Stomach (tissue), 9 donors: ENCODE results near the gene SDHAF2. TPM values are rescaled to one million over a fixed set of nuclear protein-coding genes. Genes with fewer than 3 reads are reported as not detected.
"Not testable (repeated sequence)": the region's sequence is repeated elsewhere in the genome, so short reads cannot be mapped to it uniquely, and the experiment has no call there.

ENCODE experiments used
- DNase-seq, 2 donors: peaks; one replicate each; pipeline versions ENCODE4 v3.0.0 to v3.0.0-alpha.2; 2013 to 2019
- H3K27ac ChIP-seq, 5 donors: fragments of 200-600 bp in 4 of 5; sonication (generic) in 4 of 5; one replicate each; pipeline ENCODE4 v1.5.1; 2013 to 2019; ENCODE audit warnings: mild to moderate bottlenecking in 1 of 5, moderate library complexity in 1 of 5
- H3K27me3 ChIP-seq, 3 donors: fragments of 200-600 bp; sonication (generic); one replicate each; pipeline ENCODE4 v1.5.1; 2017 to 2019; ENCODE audit warnings: mixed run types in 1 of 3
- H3K36me3 ChIP-seq, 4 donors: fragments of 200-600 bp; sonication (generic); 1 replicate in 3 of 4; 2 replicates in 1 of 4; pipeline ENCODE4 v1.5.1; 2016 to 2019
- H3K4me1 ChIP-seq, 4 donors: fragments of 200-600 bp; sonication (generic); one replicate each; pipeline ENCODE4 v1.5.1; 2016 to 2019
- H3K4me3 ChIP-seq, 4 donors: fragments of 200-600 bp; sonication (generic) in 3 of 4; one replicate each; pipeline ENCODE4 v1.5.1; 2016 to 2019; ENCODE audit warnings: mild to moderate bottlenecking in 1 of 4
- H3K9me3 ChIP-seq, 4 donors: fragments of 200-600 bp; sonication (generic); one replicate each; pipeline ENCODE4 v1.5.1; 2016 to 2019
- EP300 ChIP-seq: sonication (generic); formaldehyde crosslinking; IDR thresholded peaks from one replicate; pipeline ENCODE4 v1.6.1; 2017; ENCODE audit warnings: antibody characterized with exemption
- POLR2A ChIP-seq, 4 donors: fragments of 450-650 bp; IDR thresholded peaks; one replicate each; pipeline ENCODE4 v1.6.1; 2016; ENCODE audit warnings: antibody characterized with exemption in 4 of 4, control low read depth in 2 of 4, mild to moderate bottlenecking in 1 of 4, moderate library complexity in 1 of 4
- POLR2AphosphoS5 ChIP-seq, 3 donors: sonication (generic); formaldehyde crosslinking; IDR thresholded peaks; one replicate each; pipeline ENCODE4 v1.6.1; 2016; ENCODE audit warnings: antibody characterized with exemption in 3 of 3
- WGBS, 5 donors: extraction: QIAGEN DNeasy Blood & Tissue Kit in 3 of 5; methylation state at CpG; one replicate each; pipeline versions ENCODE4 v1.1.5 to v1.1.7; 2013 to 2018; 5-methylcytosine and 5-hydroxymethylcytosine counted together
- intact Hi-C: fragments of 100-400 bp; cut with DNase I; formaldehyde crosslinking; loops from one replicate; pipeline ENCODE4 v1.15.1; 2023; ENCODE audit warnings: low total_unique reads
- polyA plus RNA-seq, 3 donors: library from polyadenylated mRNA; stranded (reverse); fragments of 200-250 nt; gene quantifications; one replicate each; pipeline ENCODE4 v1.2.3, GENCODE V29; 2013
- total RNA-seq, 5 donors: library from RNA; depleted of rRNA; stranded (reverse); fragments of >200 nt; gene quantifications; one replicate each; pipeline versions ENCODE4 v1.1.0 to v1.2.3, GENCODE V29; 2014 to 2016
- TF ChIP-seq, protein P1 (sequence below), 7 experiments: fragments of 450-650 bp in 4 of 7; fragments of 200-600 bp in 3 of 7; sonication (generic) in 3 of 7; IDR thresholded peaks; one replicate each; pipeline ENCODE4 v1.5.1; 2016 to 2019; ENCODE audit warnings: antibody characterized with exemption in 7 of 7, control low read depth in 2 of 7, mild to moderate bottlenecking in 1 of 7
- donor health status: healthy with polysubstance abuse.
- donor health status: Bipolar disorder and iron deficiency.
- donor health status: healthy.

The SDHAF2 gene
- total and polyA plus RNA-seq, 8 donors: 11.6 to 125 (median 42.1) TPM

DNA sequence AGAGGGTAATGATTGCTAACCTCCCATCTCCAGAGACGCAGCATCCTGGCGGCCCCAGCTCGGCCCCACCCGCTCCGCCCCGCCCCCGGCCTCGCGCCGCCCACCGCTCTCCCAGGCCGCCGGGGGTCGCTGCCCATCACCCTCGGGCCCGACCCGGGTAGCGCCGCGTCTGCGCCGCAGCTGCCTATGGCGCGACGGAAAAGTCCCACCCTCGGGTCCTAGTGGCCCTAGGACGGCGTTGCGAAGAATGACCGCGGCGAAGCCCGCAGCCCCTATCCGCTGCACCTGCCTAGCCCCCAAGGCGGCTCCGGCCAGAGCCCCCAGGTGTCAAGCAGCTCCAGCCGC lies 606 bp upstream of the SDHAF2 start:
- TF ChIP-seq POLR2AphosphoS5 (IDR thresholded peaks at IDR 0.05): no peak
- TF ChIP-seq POLR2A (IDR thresholded peaks at IDR 0.05): no peak
- TF ChIP-seq, protein P1, sequence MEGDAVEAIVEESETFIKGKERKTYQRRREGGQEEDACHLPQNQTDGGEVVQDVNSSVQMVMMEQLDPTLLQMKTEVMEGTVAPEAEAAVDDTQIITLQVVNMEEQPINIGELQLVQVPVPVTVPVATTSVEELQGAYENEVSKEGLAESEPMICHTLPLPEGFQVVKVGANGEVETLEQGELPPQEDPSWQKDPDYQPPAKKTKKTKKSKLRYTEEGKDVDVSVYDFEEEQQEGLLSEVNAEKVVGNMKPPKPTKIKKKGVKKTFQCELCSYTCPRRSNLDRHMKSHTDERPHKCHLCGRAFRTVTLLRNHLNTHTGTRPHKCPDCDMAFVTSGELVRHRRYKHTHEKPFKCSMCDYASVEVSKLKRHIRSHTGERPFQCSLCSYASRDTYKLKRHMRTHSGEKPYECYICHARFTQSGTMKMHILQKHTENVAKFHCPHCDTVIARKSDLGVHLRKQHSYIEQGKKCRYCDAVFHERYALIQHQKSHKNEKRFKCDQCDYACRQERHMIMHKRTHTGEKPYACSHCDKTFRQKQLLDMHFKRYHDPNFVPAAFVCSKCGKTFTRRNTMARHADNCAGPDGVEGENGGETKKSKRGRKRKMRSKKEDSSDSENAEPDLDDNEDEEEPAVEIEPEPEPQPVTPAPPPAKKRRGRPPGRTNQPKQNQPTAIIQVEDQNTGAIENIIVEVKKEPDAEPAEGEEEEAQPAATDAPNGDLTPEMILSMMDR (IDR thresholded peaks at IDR 0.05): peak in 1 of 7 experiments; percentile 34
- TF ChIP-seq EP300: no peak
- H3K27me3 ChIP-seq: no peaks in the 10 kb centered on the region
- H3K4me3 ChIP-seq: peak overlapping the region; percentile 89 to 95 (median 94)
- intact Hi-C loops: no loop called here
- H3K36me3 ChIP-seq: peaks cover 38 to 56% (median 54%) of the 10 kb centered on the region in 4 donors
- no peaks in the 10 kb centered on the region for H3K9me3 ChIP-seq
- peak; percentile 48 to 89 for DNase-seq
- WGBS, 5 donors: 0 to 1% (median 0%) methylated on average over 2 to 37 of the region's 37 CpGs
- H3K27ac ChIP-seq: peak overlapping the region; percentile 98 to 99 (median 99)
- peaks cover 30 to 87% (median 58%) of the 10 kb centered on the region in 4 donors for H3K4me1 ChIP-seq

DNA sequence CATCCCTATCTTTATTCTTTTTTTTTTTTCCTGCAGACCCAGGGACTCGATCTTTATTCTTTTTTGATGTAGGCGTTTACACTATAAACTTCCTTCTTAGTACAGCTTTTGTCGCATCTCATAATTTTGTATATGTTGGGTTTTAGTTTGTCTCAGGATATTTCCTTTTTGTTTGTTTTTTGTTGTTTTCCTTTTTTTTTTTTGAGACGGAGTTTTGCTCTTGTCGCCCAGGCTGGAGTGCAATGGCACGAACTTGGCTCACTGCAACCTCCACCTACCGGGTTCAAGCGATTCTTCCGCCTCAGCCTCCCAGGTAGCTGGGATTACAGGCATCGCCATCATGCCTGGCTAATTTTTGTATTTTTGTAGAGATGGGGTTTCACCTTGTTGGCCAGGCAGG lies 915 bp downstream of the SDHAF2 start:
- H3K27me3 ChIP-seq, H3K9me3 ChIP-seq, DNase-seq, intact Hi-C loops: not testable (repeated sequence)
- H3K36me3 ChIP-seq: peaks cover 27 to 42% (median 40%) of the 10 kb centered on the region in 4 donors
- peak overlapping the region in 4 of 5 donors; percentile 99 for H3K27ac ChIP-seq
- peaks cover 34 to 89% (median 62%) of the 10 kb centered on the region in 4 donors for H3K4me1 ChIP-seq
- 56 to 70% (median 62%) methylated on average over 10 of the region's 10 CpGs for WGBS, 5 donors
- peak overlapping the region; percentile 89 to 95 (median 94) for H3K4me3 ChIP-seq

DNA sequence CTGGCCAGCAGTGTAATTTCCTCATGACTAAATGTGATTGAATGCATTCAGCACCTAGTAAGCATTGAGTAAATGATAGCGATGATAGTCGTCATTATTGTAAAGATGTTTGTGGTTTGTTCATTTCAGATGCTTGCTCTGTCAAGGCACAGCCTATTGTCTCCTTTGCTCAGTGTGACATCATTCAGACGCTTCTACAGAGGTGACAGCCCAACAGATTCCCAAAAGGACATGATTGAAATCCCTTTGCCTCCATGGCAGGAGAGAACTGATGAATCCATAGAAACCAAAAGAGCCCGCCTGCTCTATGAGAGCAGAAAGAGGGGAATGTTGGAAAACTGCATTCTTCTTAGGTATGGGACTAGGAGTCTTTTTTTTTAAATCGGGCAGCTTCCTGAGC lies 7.6 kb downstream of the SDHAF2 start:
- Histone ChIP-seq H3K36me3 (peaks cover 27 to 77% (median 66%) of the 10 kb centered on the region in 4 donors), H3K4me3 (no peak overlapping the region), H3K9me3 (no peaks in the 10 kb centered on the region), H3K4me1 (peaks cover 13 to 68% (median 45%) of the 10 kb centered on the region in 4 donors), H3K27me3 (no peaks in the 10 kb centered on the region), H3K27ac (no peak overlapping the region)
- intact Hi-C loops: no loop called here
- TF ChIP-seq EP300: no peak
- TF ChIP-seq, protein P1 (IDR thresholded peaks at IDR 0.05): no peak
- no peak for TF ChIP-seq POLR2AphosphoS5 (IDR thresholded peaks at IDR 0.05)
- TF ChIP-seq POLR2A (IDR thresholded peaks at IDR 0.05): no peak
- no peak for DNase-seq
- WGBS, 5 donors: 94 to 98% (median 97%) methylated on average over 5 of the region's 5 CpGs

DNA sequence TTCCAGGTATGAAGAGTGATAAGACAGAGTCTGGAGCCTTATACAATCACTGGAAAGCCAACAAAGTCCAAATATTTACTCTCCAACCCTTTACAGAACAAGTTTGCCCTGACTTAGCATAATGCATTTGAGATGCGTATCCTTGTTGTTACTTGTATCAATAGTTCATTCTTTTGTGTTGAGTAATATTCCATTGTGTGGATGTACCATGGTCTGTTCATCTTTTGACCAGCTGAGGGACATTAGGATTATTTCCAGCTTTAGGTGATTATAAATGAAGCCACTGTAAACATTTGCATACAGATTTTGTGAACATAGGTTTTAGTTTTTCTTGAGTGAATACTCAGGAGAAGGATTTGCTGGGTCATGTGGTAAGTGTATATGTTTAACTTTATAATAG lies 9.7 kb downstream of the SDHAF2 start:
- H3K27me3 ChIP-seq: no peaks in the 10 kb centered on the region
- TF ChIP-seq POLR2A (IDR thresholded peaks at IDR 0.05) (no peak), POLR2AphosphoS5 (IDR thresholded peaks at IDR 0.05) (peak in 1 of 3 donors; percentile 14), EP300 (no peak)
- TF ChIP-seq, protein P1 (IDR thresholded peaks at IDR 0.05): no peak
- WGBS, 5 donors: 27 to 60% (median 44%) methylated on average over 1 of the region's 1 CpG

DNA sequence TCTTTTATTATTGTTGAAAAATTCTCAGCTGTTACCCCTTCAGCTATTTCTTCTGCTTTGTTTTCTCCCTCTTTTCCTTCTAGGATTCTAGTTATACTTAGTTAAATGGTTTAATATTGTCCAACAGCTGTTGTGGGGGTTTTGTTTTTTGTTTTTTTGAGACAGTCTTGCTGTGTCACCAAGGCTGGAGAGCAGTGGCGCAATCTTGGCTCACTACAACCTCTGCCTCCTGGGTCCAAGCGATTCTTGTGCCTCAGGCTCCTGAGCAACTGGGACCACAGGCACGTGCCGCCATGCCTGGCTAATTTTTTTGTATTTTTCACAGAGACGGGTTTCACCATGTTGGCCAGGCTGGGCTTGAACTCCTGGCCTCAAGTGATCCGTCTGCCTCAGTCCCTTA lies 12.7 kb downstream of the SDHAF2 start:
- intact Hi-C loops: no loop called here
- 91 to 95% (median 92%) methylated on average over 6 of the region's 6 CpGs for WGBS, 5 donors
- Histone ChIP-seq H3K9me3 (no peaks in the 10 kb centered on the region), H3K27ac (no peak overlapping the region), H3K36me3 (peaks cover 21 to 98% (median 94%) of the 10 kb centered on the region in 4 donors), H3K27me3 (no peaks in the 10 kb centered on the region), H3K4me1 (peaks cover 4 to 53% (median 38%) of the 10 kb centered on the region in 4 donors), H3K4me3 (no peak overlapping the region)
- no peak for DNase-seq
- TF ChIP-seq, protein P1 (IDR thresholded peaks at IDR 0.05): no peak
- TF ChIP-seq POLR2A (IDR thresholded peaks at IDR 0.05) (no peak), EP300 (no peak), POLR2AphosphoS5 (IDR thresholded peaks at IDR 0.05) (no peak)

More for the DNA sequence above, 9.7 kb downstream of the SDHAF2 start:
- Histone ChIP-seq H3K4me1 (peaks cover 8 to 52% (median 35%) of the 10 kb centered on the region in 4 donors), H3K27ac (peak overlapping the region in 3 of 5 donors; percentile 7 to 52 (median 42)), H3K9me3 (no peaks in the 10 kb centered on the region), H3K4me3 (no peak overlapping the region), H3K36me3 (peaks cover 27 to 89% (median 76%) of the 10 kb centered on the region in 4 donors)
- DNase-seq: no peak
- intact Hi-C loops: no loop called here
